ENCODE results near the gene XRCC6. TPM values are rescaled to one million over a fixed set of nuclear protein-coding genes. Genes with fewer than 3 reads are reported as not detected.

XRCC6 gene
- polyA plus RNA-seq, 1 donor, result 202 TPM

GRCh38 chr22:41688365-41689211 is 67.5 kb downstream of the XRCC6 start, which contains the start of gene SNU13:
SNU13 (minus strand) TSS chr22:41688867; CDS start chr22:41688796, 71 bp downstream.
- DNase-seq, result peak; percentile 94

DNA sequence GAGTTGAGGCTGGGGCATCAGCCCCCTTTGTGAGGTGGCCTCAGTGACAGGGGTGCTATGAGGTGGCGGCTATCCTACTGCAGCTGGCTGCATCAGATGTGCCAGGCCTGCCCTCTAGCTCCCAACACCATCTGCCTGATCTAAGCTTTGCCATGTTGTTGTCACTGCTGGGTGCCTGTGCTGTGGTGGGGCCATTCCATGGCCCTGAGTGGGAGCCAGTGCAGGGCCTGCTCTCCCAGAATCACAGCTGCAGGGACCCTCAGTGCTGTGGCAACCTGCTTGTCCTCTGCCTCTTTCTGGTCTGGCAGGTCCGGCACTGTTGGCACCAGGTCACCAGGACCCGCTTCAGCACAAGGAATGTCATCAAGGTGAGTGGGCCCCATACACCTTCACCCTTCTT is 69.4 kb downstream of the XRCC6 start:
- DNase-seq, result no peak

- DNase-seq, result no peak
These were observed 74.1 kb downstream of the XRCC6 start for GRCh38 chr22:41695211-41695610.

DNA sequence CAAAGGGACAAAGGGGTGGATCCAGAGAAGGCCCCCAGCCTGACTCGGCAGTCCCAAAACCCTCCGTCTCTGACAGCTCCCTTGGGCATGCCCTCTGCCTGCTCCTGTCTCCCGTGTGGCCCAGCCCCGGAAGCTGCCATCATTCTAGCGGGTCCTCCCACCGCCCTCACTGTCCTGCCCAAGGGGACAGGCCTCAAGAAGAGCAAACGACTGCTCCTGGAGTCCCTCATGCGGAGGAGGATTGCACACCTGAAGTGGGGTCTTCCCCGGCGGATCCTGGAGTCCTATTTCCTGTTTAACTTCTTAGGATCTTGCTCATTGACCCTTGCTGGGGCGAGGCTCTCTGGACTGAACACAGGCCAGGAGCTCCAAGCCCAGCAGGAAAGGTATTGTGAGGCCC is 75.6 kb downstream of the XRCC6 start:
- no peak for DNase-seq

- peak; percentile 89 for DNase-seq
These were observed 76.2 kb downstream of the XRCC6 start for GRCh38 chr22:41697126-41697775.

DNA sequence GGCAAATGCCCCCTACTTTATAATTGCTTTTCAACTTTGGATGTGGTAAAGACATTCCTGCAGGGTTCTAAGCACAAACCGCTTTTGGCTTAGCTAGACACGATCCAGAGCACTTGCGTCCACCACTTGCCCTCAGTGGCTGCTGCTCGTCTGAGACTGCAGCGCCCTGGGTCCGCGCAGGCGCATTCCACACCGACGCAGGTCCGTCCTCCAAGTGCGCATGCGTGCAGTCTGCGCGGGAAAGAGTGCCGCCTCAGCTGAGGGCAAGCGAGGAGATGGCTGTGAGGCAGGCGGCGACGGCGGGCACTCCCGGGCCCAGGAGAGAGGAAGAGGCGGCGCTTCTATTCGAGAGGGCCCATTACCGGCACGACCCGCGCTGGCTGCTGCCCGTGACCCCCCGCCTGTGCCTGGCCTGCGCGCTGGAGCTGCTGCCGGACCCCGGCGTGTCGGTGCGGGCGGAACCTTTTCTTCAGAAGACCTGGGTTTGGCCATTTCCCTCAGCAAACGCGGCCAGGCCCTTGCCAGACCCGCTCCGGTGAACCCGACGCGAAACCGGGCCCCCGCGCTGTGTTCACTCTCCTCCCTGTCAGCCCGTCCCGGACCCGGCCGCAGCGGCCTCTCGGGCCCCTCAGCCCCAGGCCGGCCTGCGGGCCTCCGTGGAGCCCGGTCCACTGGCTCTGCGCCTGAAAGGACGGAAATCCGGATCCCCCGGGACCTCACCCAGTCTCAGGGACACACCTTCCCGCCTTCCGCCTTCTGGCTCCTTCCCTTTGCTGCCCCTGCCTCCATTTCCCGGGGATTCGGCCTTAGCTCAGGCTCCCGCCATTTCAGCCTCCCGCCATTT is 78.4 kb downstream of the XRCC6 start, which contains the start of gene MEI1:
Gene MEI1 (plus strand): TSS at position 240 of the 844 bp plus-strand sequence. CDS start 36 bp downstream, at position 276.
- peak; percentile 84 for DNase-seq

- DNase-seq, result no peak
These were observed 78.9 kb downstream of the XRCC6 start for GRCh38 chr22:41700108-41700364.

GRCh38 chr22:41702763-41703162 is 81.7 kb downstream of the XRCC6 start:
- no peak for DNase-seq

DNA sequence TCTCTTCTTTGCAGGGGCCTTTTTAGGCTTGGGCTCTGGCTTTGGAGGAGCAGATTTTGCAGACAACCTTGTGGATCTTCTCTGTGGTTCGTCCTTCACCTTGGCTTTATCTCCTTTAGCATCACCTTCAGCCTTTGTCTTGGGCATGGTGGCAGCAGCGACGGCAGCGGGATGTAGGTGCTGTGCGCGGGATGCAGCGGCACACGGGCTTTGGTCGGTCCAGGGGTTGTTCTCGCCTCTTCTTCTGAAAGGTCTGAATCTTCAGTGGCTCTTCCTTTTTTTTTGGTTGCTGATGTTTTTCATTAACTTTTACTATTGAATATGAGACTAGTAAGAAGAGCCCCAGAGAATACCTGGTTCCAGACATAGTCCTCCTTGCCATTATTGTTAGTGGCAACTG is 88.2 kb downstream of the XRCC6 start:
- DNase-seq, result no peak

- no peak for DNase-seq
These were observed 91.9 kb downstream of the XRCC6 start for GRCh38 chr22:41713004-41713403.

Other genes with a start within 250 kb of the XRCC6 start
- 11.9 TPM for gene TEF, start 239.4 kb upstream of the XRCC6 start, polyA plus RNA-seq (ENCODE audit: insufficient read length)
- 40.7 TPM for gene TOB2, start 174.5 kb upstream of the XRCC6 start, polyA plus RNA-seq (ENCODE audit: insufficient read length)
- 29.4 TPM for gene PHF5A, start 152.6 kb upstream of the XRCC6 start, polyA plus RNA-seq (ENCODE audit: insufficient read length)
- gene ACO2, start 152.2 kb upstream of the XRCC6 start, polyA plus RNA-seq (ENCODE audit: insufficient read length), result 117 TPM
- gene POLR3H, start 76.8 kb upstream of the XRCC6 start, polyA plus RNA-seq (ENCODE audit: insufficient read length), result 20.4 TPM
- 9.7 TPM for gene CSDC2, start 60.3 kb upstream of the XRCC6 start, polyA plus RNA-seq (ENCODE audit: insufficient read length)
- gene PMM1, start 31.5 kb upstream of the XRCC6 start, polyA plus RNA-seq (ENCODE audit: insufficient read length), result 31.6 TPM
- gene DESI1, start 252 bp upstream of the XRCC6 start, polyA plus RNA-seq (ENCODE audit: insufficient read length), result 20.1 TPM
- 115 TPM for gene SNU13, start 67.6 kb downstream of the XRCC6 start, polyA plus RNA-seq (ENCODE audit: insufficient read length)
- 1.1 TPM for gene MEI1, start 78.2 kb downstream of the XRCC6 start, polyA plus RNA-seq (ENCODE audit: insufficient read length)
- gene CCDC134, start 179.4 kb downstream of the XRCC6 start, polyA plus RNA-seq (ENCODE audit: insufficient read length), result 10.2 TPM
- 83.4 TPM for gene SREBF2, start 211.8 kb downstream of the XRCC6 start, polyA plus RNA-seq (ENCODE audit: insufficient read length)

Measured in hindlimb muscle (tissue), 1 donor.